ENCODE data around the gene TC2N. TPM values are rescaled to one million over a fixed set of nuclear protein-coding genes. Genes with fewer than 3 reads are reported as not detected.

Gene TC2N
- polyA plus RNA-seq, 1 donor from 2014 or later, result 2.1 TPM

- Histone ChIP-seq H3F3A (ENCODE audit: insufficient read depth, low read length, poor library complexity, severe bottlenecking) (no peaks in the 10 kb centered on the region), H3K9me2 (ENCODE audit: insufficient read depth, low read length) (no peaks in the 10 kb centered on the region), H3K4me2 (ENCODE audit: low read length) (no peak overlapping the region), H3K4me3 (ENCODE audit: low read length) (no peak overlapping the region), H3K79me2 (replicated peaks; ENCODE audit: insufficient read depth, low read length) (no peaks in the 10 kb centered on the region), H3K36me3 (ENCODE audit: insufficient read depth, low read length) (no peaks in the 10 kb centered on the region), H3K9ac (ENCODE audit: low read length) (no peak overlapping the region), H3K27me3 (ENCODE audit: insufficient read depth, low read depth, low read length) (no peaks in the 10 kb centered on the region), H2AFZ (ENCODE audit: low read depth, low read length) (no peak overlapping the region), H3K9me3 (ENCODE audit: low read length) (no peaks in the 10 kb centered on the region), H3K27ac (ENCODE audit: low read length) (no peak overlapping the region), H4K20me1 (ENCODE audit: insufficient read depth) (no peaks in the 10 kb centered on the region)
- no peak for TF ChIP-seq POLR2AphosphoS5 (IDR thresholded peaks at IDR 0.05)
- TF ChIP-seq REST (IDR thresholded peaks at IDR 0.05; ENCODE audit: borderline replicate concordance), result no peak
- TF ChIP-seq SMC3 (conservative IDR thresholded peaks at IDR 0.05; ENCODE audit: poor library complexity), result no peak
- no peak for TF ChIP-seq EZH2 (IDR thresholded peaks at IDR 0.05; ENCODE audit: borderline replicate concordance, insufficient read depth, low read length, poor library complexity, severe bottlenecking)
- no peak for TF ChIP-seq TAF1 (IDR thresholded peaks at IDR 0.05; ENCODE audit: low read depth)
- no peak for TF ChIP-seq MXI1 (conservative IDR thresholded peaks at IDR 0.05; ENCODE audit: poor library complexity, severe bottlenecking)
- no peak for TF ChIP-seq CTCF (IDR thresholded peaks at IDR 0.05; ENCODE audit: poor library complexity, severe bottlenecking)
- no peak for TF ChIP-seq RAD21 (conservative IDR thresholded peaks at IDR 0.05)
- TF ChIP-seq EP300 (conservative IDR thresholded peaks at IDR 0.05; ENCODE audit: poor library complexity, severe bottlenecking), result no peak
These were observed 97.2 kb downstream of the TC2N start for GRCh38 chr14:91770185-91770584.

GRCh38 chr14:91755570-91756295, 111.6 kb downstream of the TC2N start:
- H4K20me1 ChIP-seq (ENCODE audit: insufficient read depth), result no peaks in the 10 kb centered on the region
- TF ChIP-seq REST (IDR thresholded peaks at IDR 0.05; ENCODE audit: borderline replicate concordance) (no peak), POLR2AphosphoS5 (IDR thresholded peaks at IDR 0.05) (no peak)
- no peak overlapping the region for H3K27ac ChIP-seq (ENCODE audit: low read length)
- H3K36me3 ChIP-seq (ENCODE audit: insufficient read depth, low read length), result no peaks in the 10 kb centered on the region
- H3K9me2 ChIP-seq (ENCODE audit: insufficient read depth, low read length), result no peaks in the 10 kb centered on the region
- no peaks in the 10 kb centered on the region for H3K79me2 ChIP-seq (replicated peaks; ENCODE audit: insufficient read depth, low read length)
- no peak overlapping the region for H3K4me3 ChIP-seq (ENCODE audit: low read length)
- H3K27me3 ChIP-seq (ENCODE audit: insufficient read depth, low read depth, low read length), result no peaks in the 10 kb centered on the region
- no peak overlapping the region for H2AFZ ChIP-seq (ENCODE audit: low read depth, low read length)
- no peak overlapping the region for H3K9ac ChIP-seq (ENCODE audit: low read length)
- no peaks in the 10 kb centered on the region for H3F3A ChIP-seq (ENCODE audit: insufficient read depth, low read length, poor library complexity, severe bottlenecking)
- no peaks in the 10 kb centered on the region for H3K9me3 ChIP-seq (ENCODE audit: low read length)
- no peak overlapping the region for H3K4me2 ChIP-seq (ENCODE audit: low read length)

Measured in neural cell (in vitro differentiated cells).